C4-2B (cell line): Measurements from ENCODE around the gene RASAL2.

ENCODE experiments used
- H3K27ac ChIP-seq: fragments of 450-650 bp; 2 replicates; pipeline ENCODE4 v1.5.1; 2017
- ZFX ChIP-seq: fragments of 450-650 bp; IDR thresholded peaks from 2 replicates; pipeline ENCODE4 v1.6.1; 2017
- TF ChIP-seq, protein P1 (sequence below): fragments of 450-650 bp; conservative IDR thresholded peaks from 2 replicates; pipeline ENCODE4 v1.5.1; 2017; ENCODE audit warnings: mild to moderate bottlenecking

The RASAL2 gene

DNA sequence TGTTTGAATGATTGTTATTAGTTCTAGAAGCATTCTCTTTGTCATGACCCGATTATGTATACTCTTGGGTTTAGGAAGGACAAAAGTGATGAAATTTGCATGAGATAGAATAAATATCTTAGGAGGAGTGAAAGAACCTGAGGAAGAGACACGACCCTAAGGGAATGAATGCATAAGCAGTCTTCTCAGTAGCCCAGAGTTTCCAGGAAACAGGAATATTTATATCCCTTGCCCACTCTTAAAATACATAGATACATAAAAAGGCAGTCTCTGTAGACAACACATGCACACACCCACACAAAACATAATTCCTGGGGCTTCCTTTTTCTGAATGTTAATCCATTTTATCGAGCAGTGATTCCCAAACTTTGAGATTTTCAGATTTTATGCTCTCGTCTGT lies 383.5 kb downstream of the RASAL2 start:
- no peak for TF ChIP-seq ZFX
- TF ChIP-seq, protein P1, sequence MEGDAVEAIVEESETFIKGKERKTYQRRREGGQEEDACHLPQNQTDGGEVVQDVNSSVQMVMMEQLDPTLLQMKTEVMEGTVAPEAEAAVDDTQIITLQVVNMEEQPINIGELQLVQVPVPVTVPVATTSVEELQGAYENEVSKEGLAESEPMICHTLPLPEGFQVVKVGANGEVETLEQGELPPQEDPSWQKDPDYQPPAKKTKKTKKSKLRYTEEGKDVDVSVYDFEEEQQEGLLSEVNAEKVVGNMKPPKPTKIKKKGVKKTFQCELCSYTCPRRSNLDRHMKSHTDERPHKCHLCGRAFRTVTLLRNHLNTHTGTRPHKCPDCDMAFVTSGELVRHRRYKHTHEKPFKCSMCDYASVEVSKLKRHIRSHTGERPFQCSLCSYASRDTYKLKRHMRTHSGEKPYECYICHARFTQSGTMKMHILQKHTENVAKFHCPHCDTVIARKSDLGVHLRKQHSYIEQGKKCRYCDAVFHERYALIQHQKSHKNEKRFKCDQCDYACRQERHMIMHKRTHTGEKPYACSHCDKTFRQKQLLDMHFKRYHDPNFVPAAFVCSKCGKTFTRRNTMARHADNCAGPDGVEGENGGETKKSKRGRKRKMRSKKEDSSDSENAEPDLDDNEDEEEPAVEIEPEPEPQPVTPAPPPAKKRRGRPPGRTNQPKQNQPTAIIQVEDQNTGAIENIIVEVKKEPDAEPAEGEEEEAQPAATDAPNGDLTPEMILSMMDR, result no peak
- H3K27ac ChIP-seq, result no peak overlapping the region

- H3K27ac ChIP-seq, result no peak overlapping the region
- TF ChIP-seq ZFX, result no peak
- TF ChIP-seq, protein P1, result no peak
Observed at GRCh38 chr1:178477841-178478240, 383.9 kb downstream of the RASAL2 start.

DNA sequence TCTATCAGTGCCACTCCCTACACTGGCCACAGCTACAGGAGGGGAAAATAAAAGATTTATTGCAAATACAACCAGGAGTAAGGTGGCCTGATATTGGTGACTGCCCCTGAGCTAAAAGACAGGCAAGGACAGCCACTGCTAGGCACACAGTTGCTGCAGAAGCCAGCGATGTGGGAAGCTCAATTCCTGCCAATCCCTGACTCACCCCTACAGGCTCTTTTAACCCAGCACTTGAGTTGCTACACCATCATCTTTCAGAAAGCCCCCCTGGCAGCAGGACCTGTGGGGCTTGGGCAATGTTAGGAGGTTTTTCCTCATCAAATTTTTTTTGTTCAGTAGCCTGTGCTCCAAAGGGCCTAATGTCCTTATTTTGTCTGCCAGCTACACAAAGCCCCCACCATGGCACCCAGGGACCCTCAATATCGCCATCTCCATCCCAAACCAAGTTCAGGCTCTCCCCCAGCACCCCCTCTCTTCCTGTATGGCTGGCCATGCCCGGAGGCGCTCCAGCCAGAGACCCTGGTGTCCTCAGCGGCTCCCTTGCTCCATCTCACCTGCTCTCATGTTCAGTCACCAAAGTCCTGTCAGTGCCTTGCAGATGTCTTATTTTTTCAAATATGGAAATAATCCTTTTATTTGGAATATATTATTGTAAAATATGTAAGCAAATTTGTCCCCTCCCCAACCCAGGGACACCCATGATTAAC lies 389.5 kb downstream of the RASAL2 start:
- H3K27ac ChIP-seq, result no peak overlapping the region
- TF ChIP-seq, protein P1, result no peak
- no peak for TF ChIP-seq ZFX

- TF ChIP-seq, protein P1, result no peak
- TF ChIP-seq ZFX, result no peak
- H3K27ac ChIP-seq, result no peak overlapping the region
Observed at GRCh38 chr1:178484698-178485225, 390.9 kb downstream of the RASAL2 start.

DNA sequence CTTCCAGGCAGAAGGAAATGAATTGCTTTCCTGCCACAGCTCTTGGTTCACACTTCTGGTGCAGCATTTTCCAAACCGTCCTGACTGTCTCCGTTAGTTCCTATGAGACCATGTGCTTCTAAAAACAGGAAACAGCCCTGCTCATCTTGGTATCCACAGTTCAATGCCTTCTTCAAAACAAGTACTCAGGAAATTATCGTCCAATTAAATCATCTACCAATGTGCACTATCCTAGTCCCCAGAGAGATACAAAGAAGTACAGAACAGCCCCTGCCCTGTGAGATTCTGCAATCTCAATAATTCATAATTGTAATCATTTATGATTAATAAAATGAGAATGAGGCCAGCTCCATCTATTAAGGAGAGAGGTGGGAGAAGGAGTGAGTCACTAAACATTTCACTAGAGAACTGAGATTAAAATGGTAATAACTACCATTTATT lies 391.7 kb downstream of the RASAL2 start:
- TF ChIP-seq ZFX, result no peak
- TF ChIP-seq, protein P1, result no peak
- H3K27ac ChIP-seq, result no peak overlapping the region

GRCh38 chr1:178486100-178487069 lies 392.5 kb downstream of the RASAL2 start:
- no peak overlapping the region for H3K27ac ChIP-seq
- TF ChIP-seq, protein P1, result no peak
- no peak for TF ChIP-seq ZFX
